HFF-Myc (cell line): ENCODE measurements around the gene SCYGR4.

ENCODE experiments used
- DNase-seq: peaks from one replicate; pipeline ENCODE4 v3.0.0-alpha.2; 2011; ENCODE audit warnings: low read depth; ENCODE audit errors: extremely low read depth
- H3K4me3 ChIP-seq: replicated peaks from 2 replicates; pipeline ENCODE4 v1.5.1; 2011; ENCODE audit warnings: low read depth, mild to moderate bottlenecking, control low read depth, low read length
- TF ChIP-seq, protein P1 (sequence below): IDR thresholded peaks from 2 replicates; pipeline ENCODE4 v1.5.1; 2012; ENCODE audit warnings: mild to moderate bottlenecking, low read depth, low read length, control low read depth; ENCODE audit errors: missing control alignments

SCYGR4 gene

DNA sequence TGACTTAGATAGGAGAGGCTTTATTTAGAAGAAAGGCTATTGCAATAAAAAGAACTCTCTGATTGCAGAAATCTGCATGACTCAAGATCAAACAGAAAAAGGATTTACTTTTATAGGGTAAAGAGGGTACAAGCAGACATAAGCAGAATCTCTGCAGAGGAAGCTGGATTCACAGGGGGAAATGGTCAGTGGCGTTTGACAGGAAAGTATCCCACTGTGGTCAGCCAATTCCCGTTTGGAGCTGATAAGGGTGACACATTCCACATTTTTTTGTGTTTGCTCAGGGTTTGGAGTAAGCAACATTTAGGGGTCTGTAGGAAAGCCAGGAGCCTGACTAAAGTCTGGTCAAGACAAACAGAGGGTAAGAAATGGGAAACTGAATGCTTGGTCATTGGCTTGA is 25.4 kb downstream of the SCYGR4 start:
- no peak overlapping the region for H3K4me3 ChIP-seq
- TF ChIP-seq, protein P1, sequence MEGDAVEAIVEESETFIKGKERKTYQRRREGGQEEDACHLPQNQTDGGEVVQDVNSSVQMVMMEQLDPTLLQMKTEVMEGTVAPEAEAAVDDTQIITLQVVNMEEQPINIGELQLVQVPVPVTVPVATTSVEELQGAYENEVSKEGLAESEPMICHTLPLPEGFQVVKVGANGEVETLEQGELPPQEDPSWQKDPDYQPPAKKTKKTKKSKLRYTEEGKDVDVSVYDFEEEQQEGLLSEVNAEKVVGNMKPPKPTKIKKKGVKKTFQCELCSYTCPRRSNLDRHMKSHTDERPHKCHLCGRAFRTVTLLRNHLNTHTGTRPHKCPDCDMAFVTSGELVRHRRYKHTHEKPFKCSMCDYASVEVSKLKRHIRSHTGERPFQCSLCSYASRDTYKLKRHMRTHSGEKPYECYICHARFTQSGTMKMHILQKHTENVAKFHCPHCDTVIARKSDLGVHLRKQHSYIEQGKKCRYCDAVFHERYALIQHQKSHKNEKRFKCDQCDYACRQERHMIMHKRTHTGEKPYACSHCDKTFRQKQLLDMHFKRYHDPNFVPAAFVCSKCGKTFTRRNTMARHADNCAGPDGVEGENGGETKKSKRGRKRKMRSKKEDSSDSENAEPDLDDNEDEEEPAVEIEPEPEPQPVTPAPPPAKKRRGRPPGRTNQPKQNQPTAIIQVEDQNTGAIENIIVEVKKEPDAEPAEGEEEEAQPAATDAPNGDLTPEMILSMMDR = no peak

DNA sequence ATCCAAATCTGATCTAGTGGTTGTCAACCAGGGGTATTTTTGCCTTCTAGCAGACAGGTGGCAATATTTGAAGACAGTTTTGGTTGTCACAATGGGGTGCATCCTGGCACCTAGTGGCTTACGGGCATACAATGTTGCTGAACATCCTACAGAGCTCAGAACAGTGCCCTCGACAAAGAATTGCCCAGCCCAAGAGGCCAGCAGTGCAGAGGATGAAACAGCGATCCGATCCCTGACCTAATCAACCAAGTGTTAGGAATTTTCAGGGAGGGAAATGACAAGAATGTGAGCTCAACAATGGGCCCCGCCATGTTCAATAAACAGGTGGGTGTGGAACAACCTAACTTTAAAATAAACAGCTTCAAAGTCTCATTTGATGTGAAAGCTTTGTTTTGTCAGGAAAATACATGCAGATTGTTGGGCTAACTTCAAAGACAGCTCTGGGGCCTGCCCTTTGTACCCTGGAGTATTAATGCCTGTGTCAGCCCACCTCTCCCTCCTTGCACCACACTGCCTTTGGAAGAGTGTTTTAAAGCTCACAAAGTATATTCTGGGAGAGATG is 26.8 kb downstream of the SCYGR4 start:
- DNase-seq = no peak
- TF ChIP-seq, protein P1 = no peak
- no peak overlapping the region for H3K4me3 ChIP-seq

More for the DNA sequence above, 25.4 kb downstream of the SCYGR4 start:
- no peak for DNase-seq

DNA sequence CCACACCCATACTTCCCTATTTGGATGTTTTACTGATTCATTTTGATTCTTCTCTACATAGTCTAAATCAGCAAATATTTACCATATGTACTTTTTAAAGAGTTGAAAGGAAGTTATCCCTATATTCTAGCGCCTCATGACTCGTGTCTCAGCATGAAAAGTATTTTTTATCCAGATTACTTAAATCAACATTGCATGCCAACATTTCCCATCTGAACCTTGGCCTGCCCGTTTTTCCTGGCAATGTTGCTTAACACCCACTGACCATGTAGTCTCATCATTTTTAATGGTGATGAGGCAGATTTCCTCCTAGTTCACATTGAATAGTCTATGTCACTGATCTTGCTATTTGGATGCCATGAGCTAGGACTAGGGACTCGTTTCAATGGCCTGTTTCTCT is 36.1 kb downstream of the SCYGR4 start:
- TF ChIP-seq, protein P1 = no peak
- no peak overlapping the region for H3K4me3 ChIP-seq
- no peak for DNase-seq

DNA sequence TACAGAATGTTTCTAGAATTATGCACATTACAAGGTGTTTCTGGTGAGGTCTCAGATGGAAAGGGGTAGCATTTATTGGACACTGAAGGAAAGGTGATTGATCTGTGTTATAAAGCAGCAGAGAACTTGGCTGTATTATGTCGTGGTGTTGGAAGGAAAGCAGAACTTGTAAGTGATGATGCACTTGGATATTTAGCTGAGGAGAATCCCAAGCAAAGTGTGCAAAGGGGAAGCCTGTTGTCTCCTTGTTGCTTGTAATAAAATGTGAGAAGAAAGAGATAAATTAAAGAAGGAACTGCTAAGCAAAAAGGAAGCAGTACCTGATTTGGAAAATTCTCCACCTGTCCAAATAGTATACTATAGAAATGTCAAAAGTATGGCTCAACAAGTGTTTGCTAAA is 37.1 kb downstream of the SCYGR4 start:
- no peak for DNase-seq
- TF ChIP-seq, protein P1 = no peak

DNA sequence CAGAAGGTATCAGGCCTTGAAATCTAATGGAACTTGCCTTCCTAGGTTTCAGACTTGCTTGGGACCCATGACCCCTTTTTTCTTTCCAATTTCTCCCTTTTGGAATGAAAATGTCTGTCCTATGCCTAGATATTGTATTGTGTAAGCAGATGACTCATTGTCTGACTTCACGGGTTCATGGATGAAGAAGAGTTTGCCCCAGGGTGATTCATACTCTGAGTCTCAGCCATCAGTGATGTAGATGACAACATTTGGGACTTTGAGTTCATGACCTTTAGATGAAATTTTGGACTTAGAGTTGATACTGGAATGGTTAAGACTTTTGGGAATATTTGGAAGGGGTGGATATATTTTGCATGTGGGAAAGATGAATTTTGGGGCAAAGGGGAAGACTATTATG is 38.2 kb downstream of the SCYGR4 start:
- DNase-seq = peak; percentile 48
- no peak overlapping the region for H3K4me3 ChIP-seq
- TF ChIP-seq, protein P1 = no peak

More for the DNA sequence above, 37.1 kb downstream of the SCYGR4 start:
- H3K4me3 ChIP-seq = no peak overlapping the region

DNA sequence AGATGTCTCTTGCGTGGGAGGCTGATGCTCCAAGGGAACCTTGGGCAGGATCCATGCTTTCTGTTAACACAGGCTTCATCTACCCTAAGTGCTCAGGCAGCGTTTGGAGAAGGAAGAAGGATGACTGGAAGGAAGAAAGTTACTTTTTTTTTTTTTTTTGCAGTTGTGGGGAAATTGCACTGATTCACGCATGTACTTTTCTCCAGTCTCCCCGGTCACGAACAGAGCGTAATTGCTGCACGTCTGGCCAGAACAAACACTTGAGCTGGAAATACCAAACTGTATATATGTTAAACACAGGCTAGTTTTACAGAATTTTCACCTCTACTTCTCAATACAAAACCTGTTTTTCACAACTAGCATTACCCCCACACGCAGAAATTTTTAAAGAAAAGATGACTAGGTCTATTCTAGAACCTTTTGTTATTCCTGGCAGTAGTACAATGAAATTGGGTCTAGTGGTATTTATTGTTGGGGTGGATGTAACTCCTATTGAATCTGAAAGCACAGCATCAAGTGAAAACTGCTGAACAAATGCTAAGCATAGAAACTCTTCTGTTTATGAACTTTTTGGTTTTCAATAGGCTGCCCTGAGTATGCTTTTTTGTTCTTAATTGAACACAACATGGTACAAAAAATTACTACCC is 40.0 kb downstream of the SCYGR4 start:
- no peak for DNase-seq
- TF ChIP-seq, protein P1 = no peak
- H3K4me3 ChIP-seq = no peak overlapping the region
